SK-MEL-5 (cell line): ENCODE results near the gene FTH1. TPM values are rescaled to one million over a fixed set of nuclear protein-coding genes. Genes with fewer than 3 reads are reported as not detected.

ENCODE experiments used
- small RNA-seq, 2 experiments: library from RNA; depleted of rRNA; stranded (forward); fragments of <200 nt; gene quantifications; one replicate each; pipeline ENCODE3, GENCODE V24; 2014
- total RNA-seq: library from RNA; depleted of rRNA; stranded (reverse); fragments of >200 nt; shearing (Covaris generic); gene quantifications from 2 replicates; pipeline ENCODE4 v1.2.3, GENCODE V29; 2014; rRNA removed

FTH1 gene
- total RNA-seq, 1 experiment from 2014 or later, result 1,001 TPM

Small RNA genes within 50 kb of the gene (small RNA-seq; reads per million reads assigned to genes)
- 0 reads per million in 2 experiments for gene RNU6-1243P

Other genes with a start within 250 kb of the FTH1 start
- 1.7 and 2.2 TPM in 2 replicates for gene MYRF, start 215.0 kb downstream of the FTH1 start, total RNA-seq
- 142 and 172 TPM in 2 replicates for gene TMEM258, start 175.0 kb downstream of the FTH1 start, total RNA-seq
- gene FEN1, start 174.7 kb downstream of the FTH1 start, total RNA-seq, result 65.4 and 65.8 TPM in 2 replicates
- gene FADS1, start 150.6 kb downstream of the FTH1 start, total RNA-seq, result 39.4 and 45.9 TPM in 2 replicates
- gene FADS2, start 139.3 kb downstream of the FTH1 start, total RNA-seq, result 0.45 and 0.56 TPM in 2 replicates
- gene FADS3, start 76.1 kb downstream of the FTH1 start, total RNA-seq, result 26.6 and 28.6 TPM in 2 replicates
- gene RAB3IL1, start 50.1 kb downstream of the FTH1 start, total RNA-seq, result 6.1 and 6.8 TPM in 2 replicates
- gene BEST1, start 17.3 kb downstream of the FTH1 start, total RNA-seq, result 47.8 and 50.6 TPM in 2 replicates
- 54.5 and 61.8 TPM in 2 replicates for gene INCENP, start 156.4 kb upstream of the FTH1 start, total RNA-seq
- not detected in 2 replicates for gene SCGB1D1, start 222.6 kb upstream of the FTH1 start, total RNA-seq
- not detected in 2 replicates for gene SCGB2A1, start 241.0 kb upstream of the FTH1 start, total RNA-seq